ENCODE results near the gene SUMF1.

SUMF1 gene

GRCh38 chr3:4448187-4448586, 18.9 kb downstream of the SUMF1 start:
- H3K4me3 ChIP-seq (ENCODE audit: control insufficient read depth, low read depth, low read length) = no peak overlapping the region
- TF ChIP-seq, protein P1, sequence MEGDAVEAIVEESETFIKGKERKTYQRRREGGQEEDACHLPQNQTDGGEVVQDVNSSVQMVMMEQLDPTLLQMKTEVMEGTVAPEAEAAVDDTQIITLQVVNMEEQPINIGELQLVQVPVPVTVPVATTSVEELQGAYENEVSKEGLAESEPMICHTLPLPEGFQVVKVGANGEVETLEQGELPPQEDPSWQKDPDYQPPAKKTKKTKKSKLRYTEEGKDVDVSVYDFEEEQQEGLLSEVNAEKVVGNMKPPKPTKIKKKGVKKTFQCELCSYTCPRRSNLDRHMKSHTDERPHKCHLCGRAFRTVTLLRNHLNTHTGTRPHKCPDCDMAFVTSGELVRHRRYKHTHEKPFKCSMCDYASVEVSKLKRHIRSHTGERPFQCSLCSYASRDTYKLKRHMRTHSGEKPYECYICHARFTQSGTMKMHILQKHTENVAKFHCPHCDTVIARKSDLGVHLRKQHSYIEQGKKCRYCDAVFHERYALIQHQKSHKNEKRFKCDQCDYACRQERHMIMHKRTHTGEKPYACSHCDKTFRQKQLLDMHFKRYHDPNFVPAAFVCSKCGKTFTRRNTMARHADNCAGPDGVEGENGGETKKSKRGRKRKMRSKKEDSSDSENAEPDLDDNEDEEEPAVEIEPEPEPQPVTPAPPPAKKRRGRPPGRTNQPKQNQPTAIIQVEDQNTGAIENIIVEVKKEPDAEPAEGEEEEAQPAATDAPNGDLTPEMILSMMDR (IDR thresholded peaks at IDR 0.05; ENCODE audit: control insufficient read depth, insufficient read depth, low read depth, low read length, missing control alignments) = no peak
- no peak for DNase-seq (ENCODE audit: low read depth)

DNA sequence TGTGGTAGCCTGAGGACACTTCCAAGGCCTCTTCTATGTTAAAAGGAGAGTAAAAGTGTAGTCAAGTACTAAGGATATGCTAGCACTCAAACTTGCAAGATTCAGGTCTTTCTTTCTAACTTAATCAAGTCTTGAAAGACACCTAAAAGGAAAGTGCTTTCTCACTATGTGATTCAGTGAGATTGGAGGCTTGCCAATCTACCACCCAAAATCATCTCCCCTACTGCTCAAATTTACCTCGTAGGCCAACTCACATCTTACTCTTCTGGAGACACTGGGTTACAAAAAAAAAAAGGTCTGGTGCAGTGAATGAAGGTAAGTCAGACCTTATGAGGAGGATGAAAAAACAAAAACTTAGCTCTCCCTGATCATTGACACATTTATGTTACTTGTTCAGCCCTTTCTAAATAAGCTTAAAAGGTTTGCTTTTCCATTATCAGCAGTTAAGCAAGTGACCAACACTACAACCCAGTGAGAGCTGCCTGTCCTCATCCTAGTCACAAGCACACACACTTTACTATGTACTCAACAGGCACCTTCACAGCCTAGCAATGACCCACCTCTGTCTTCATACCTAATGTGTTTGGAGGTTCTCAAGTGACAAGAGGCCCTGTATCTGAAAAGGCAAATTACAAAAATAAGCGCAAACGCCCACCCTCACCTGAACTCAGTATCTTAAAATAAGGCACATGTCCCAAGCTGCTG, 19.6 kb downstream of the SUMF1 start:
- TF ChIP-seq, protein P1 (IDR thresholded peaks at IDR 0.05; ENCODE audit: control insufficient read depth, insufficient read depth, low read depth, low read length, missing control alignments) = no peak
- no peak for DNase-seq (ENCODE audit: low read depth)
- no peak overlapping the region for H3K4me3 ChIP-seq (ENCODE audit: control insufficient read depth, low read depth, low read length)

DNA sequence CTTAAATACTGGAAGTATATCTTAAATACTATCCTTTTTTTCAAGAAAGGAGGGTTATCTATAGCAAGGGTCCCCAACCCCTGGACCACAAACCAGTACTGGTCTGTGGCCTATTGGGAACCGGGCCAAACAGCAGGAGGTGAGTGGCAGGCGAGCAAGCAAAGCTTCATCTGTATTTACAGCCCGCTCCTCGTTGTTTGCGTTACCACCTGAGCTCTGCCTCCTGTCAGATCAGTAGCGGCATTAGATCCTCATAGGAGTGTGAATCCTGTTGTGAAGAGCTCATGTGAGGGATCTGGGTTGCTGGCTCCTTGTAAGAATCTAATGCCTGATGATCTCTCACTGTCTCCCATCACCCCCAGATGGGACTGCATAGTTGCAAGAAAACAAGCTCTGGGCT, 26.1 kb downstream of the SUMF1 start:
- no peak for DNase-seq (ENCODE audit: low read depth)
- no peak overlapping the region for H3K4me3 ChIP-seq (ENCODE audit: control insufficient read depth, low read depth, low read length)
- TF ChIP-seq, protein P1 (IDR thresholded peaks at IDR 0.05; ENCODE audit: control insufficient read depth, insufficient read depth, low read depth, low read length, missing control alignments) = no peak

- no peak for DNase-seq (ENCODE audit: low read depth)
- no peak overlapping the region for H3K4me3 ChIP-seq (ENCODE audit: control insufficient read depth, low read depth, low read length)
- TF ChIP-seq, protein P1 (IDR thresholded peaks at IDR 0.05; ENCODE audit: control insufficient read depth, insufficient read depth, low read depth, low read length, missing control alignments) = no peak
Measured at GRCh38 chr3:4438296-4438695, 28.8 kb downstream of the SUMF1 start.

- TF ChIP-seq, protein P1 (IDR thresholded peaks at IDR 0.05; ENCODE audit: control insufficient read depth, insufficient read depth, low read depth, low read length, missing control alignments) = no peak
- no peak for DNase-seq (ENCODE audit: low read depth)
- no peak overlapping the region for H3K4me3 ChIP-seq (ENCODE audit: control insufficient read depth, low read depth, low read length)
Measured at GRCh38 chr3:4432259-4432658, 34.8 kb downstream of the SUMF1 start.

DNA sequence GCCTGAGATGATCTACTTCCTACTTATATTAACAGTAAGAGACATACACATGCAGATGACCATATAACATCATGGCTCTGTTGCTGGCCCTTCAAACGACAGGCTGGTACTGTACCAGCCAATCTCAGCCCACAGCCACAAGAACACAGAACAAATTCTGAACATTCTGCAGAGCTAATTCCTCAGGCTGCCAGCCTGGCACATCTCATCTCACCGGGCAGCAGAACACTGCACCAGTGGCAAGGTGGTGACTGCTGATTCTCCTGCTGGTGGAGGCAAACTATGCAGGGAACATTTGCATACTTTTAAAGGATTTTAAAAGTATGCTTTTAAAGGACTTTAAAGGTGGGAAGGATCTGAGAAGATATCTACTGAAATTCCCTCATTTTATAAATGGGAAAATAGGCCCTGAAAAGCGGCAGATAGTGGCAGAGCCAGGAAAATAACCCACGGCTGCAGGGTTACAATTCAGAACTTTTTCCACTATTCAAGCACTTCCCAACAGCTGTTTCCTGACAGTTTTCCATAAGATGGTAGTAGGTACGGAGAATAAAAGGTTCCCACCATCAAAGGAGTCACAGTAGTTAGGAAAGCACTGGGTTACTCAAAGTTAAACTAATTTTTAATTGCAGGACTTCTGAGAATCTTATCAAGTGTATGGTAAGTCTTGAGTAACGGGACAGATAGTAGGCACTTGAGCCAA, 37.3 kb downstream of the SUMF1 start:
- TF ChIP-seq, protein P1 (IDR thresholded peaks at IDR 0.05; ENCODE audit: control insufficient read depth, insufficient read depth, low read depth, low read length, missing control alignments) = no peak
- H3K4me3 ChIP-seq (ENCODE audit: control insufficient read depth, low read depth, low read length) = no peak overlapping the region
- no peak for DNase-seq (ENCODE audit: low read depth)
